G401.6 (cell line): ENCODE results near the gene PUS7.
"Not testable (repeated sequence)": the region's sequence is repeated elsewhere in the genome, so short reads cannot be mapped to it uniquely, and the experiment has no call there.

ENCODE experiments used
- FAIRE-seq: peaks from 2 replicates; lab custom pipeline; 2012; peaks lifted over from hg19 to GRCh38; lab: Jason Lieb, UNC

Gene PUS7, protein sequence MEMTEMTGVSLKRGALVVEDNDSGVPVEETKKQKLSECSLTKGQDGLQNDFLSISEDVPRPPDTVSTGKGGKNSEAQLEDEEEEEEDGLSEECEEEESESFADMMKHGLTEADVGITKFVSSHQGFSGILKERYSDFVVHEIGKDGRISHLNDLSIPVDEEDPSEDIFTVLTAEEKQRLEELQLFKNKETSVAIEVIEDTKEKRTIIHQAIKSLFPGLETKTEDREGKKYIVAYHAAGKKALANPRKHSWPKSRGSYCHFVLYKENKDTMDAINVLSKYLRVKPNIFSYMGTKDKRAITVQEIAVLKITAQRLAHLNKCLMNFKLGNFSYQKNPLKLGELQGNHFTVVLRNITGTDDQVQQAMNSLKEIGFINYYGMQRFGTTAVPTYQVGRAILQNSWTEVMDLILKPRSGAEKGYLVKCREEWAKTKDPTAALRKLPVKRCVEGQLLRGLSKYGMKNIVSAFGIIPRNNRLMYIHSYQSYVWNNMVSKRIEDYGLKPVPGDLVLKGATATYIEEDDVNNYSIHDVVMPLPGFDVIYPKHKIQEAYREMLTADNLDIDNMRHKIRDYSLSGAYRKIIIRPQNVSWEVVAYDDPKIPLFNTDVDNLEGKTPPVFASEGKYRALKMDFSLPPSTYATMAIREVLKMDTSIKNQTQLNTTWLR

DNA sequence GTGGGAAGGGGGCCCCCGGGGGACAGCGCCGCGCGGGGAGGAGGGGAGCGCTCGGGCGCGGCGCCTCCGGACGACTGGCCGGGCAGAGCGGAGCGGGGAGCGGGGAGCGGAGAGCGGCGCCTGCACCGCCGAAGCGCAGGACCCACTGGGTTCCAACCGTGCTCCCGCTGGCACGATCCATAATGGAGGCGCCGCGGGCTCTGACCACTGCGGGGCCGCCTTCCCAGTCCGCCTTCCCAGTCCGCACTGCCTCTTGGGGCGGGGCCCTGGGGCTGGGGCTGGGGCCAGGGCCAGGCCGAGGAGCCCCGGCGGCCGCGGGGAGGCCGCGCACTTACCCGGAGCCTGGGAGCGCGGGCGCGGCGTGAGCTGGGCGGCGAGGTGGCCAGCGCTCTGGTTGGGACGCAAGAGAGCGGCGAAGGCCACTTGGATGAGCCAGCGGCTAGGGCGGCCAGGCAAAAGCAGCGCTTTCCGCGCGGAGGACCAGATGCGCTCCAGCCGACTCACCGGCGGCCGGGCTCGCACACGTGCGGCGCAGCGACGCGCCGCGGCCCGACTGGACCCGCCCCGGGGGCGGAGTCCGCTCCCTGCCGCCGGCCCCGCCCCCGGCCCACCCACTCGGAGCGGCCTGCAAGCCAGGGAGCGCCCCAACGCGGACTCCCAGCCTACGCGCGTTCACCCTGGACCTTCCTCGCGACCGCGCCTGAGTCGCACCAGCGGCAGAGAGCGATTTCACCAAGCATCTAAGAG is at the start of gene PUS7:
TSS of gene PUS7 (minus strand) at position 555 of the 747 bp plus-strand sequence. CDS start 13,759 bp downstream, outside the sequence.
- FAIRE-seq = no peak

DNA sequence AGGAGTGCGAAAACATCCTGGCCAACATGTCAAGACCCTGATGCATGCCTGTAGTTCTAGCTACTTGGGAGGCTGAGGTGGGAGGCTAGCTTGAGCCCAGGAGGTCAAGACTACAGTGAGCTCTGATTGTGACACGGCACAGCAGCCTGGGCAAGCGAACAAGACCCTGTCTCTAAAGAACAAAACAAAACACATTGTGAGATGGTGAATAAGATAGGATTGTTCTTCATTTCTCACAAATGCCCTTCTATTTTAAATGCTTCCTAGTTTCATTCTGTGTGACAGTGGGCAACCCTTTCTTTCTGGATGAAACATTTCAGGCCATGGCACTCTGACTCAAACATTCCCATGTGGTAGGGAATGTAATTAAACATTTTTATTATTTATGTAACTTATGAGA is 45.8 kb upstream of the PUS7 start:
- no peak for FAIRE-seq

DNA sequence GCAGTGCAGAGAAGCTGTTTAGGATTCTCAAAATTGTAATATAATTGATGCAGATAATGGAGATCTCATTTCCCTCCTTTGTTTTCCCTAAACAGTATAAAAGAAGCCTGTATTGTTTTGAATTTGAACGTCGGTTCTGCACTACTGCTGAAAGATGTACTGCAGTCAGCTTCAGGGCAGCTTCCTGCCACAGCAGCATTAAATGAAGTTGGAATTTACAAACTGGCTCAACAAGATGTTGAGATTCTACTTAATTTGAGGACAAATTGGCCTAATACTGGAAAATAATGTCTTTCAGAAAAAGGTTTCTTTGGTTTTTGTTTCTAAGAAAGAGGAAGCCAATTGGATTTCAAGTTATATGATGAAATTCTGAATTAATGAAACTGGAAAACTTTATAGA is 45.0 kb upstream of the PUS7 start:
- FAIRE-seq = no peak

DNA sequence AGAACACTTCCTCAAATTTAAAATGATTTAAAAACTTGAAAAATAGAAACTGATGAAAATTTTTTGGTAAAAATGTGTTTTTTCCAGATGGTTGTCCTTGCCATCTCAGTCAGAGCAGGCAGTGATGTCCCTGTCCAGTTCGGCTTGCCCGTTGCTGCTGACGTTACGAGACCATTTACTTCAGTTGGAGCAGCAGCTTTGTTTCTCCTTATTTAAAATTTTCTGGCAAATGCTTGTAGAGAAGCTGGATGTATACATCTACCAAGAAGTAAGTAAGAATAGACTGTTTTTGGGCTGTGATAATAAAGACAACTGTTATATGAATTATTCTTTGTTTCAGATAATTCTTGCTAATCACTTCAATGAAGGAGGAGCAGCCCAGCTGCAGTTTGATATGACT is 43.1 kb upstream of the PUS7 start:
- no peak for FAIRE-seq

DNA sequence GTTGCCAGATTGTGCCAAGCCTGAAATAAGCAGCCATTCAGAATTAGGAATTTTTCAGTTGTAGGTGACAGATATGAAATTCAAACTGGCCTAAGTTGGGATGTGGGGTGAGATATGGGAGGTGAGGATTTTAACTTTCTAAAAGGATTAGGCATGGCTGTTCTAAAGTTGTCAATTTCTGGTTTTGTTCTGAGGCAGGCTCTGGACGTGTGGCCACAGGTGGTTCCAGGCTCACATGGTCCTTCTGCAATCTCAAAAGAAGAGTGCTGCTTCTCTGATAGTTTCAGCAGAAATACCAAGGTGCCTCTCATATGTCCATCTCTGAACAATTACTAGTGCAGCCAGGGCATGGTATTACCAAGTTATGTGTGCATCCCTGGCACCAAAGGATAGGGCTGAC is 37.9 kb upstream of the PUS7 start:
- no peak for FAIRE-seq

DNA sequence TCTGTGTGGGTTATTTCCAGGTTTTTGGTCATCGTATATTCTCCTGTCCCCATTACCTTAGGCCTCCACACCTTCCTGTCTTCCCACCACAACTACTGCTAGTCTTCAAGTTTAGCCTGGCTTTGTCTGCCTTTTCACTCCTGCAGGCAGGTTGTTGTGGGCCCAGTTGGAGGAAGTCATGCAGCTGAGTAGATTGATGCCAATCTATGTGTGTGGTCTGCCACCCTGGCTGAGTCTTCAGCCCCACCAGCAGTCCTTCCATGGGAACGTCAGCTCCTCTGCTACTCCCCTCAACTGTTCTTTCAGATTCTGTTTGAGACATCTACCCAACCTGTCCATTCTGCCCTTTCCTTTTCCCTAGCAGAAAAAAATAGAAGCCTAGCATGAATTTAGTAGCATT is 16.3 kb upstream of the PUS7 start:
- no peak for FAIRE-seq

DNA sequence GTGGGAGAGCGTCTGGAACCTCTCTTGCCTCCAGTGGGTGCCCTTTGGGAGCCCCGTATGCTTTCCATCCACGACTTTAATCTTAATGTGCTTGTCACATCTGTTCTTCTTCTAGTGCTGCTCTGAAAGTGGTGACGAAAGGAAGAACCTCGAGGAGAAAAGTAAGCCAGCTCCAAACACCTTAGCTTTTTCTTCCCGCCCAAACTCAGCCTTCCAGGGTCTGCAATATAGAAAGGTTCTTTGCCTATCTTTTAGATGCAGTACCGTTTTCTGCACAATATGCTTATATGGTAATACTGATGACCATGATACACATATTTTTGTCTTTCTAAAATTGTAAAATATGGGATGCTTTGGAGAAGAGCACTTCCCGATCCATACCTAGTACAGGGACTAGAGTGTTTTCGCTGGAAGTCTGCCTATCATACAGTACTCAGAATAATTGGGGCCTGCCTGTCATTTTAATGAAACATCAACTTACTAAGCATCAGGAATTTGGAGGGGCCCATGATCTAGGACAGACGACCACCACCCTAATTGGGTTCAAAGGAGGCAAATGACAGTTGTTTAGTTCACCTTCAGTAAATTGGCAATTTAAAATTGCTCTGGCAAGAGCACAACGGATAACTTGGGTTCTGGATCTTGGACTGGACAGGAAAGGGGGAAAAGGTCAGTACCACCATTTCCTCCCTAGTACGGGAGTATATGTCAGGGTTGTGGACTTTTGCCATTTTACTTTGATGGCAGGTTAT is 10.8 kb upstream of the PUS7 start:
- no peak for FAIRE-seq

DNA sequence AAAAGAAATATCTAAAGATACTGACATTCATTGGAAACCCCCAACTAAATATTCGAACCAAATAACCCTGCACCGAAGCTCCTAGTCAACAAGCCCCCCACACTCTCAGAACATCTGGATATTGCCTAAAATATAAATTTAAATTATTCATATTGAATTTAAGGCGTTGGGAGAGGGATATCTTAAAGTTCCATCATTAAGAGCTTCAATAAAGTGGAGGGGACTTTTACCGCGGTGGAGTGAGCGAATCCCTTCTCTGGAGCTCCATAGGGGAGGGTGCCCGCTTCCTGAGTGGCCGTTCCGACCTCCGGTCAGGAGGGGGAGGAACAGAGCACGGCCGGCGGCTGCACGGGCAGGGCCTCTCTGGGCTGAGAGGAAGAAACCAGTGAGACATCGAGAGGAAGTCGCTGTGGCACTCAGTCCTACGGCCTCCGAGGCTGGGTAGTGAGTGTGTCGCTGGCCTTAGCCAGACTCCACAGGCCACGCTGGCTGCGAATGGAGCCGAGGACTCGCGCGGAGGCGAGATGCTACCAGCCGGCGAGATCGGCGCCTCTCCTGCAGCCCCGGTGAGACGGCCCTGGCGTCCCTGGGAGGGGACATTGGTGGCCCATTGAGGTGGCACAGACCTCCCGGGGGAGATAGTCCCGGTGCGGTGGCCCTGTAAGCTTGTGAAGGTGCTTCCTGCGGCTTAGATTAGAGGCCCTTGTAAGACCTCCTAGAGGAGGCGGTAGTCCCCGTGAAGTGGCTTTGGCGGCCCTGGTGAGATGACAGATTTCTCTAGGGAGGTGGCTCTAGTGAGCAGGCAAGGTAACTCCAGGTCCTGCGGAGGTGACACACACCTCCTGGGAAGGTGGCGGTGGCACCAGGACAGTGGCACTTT is 10.0 kb upstream of the PUS7 start, which contains the start of gene RINT1:
TSS of gene RINT1 (plus strand) at position 410 of the 880 bp plus-strand sequence. CDS start at position 525, 115 bp downstream.
- peak; percentile 94 for FAIRE-seq

DNA sequence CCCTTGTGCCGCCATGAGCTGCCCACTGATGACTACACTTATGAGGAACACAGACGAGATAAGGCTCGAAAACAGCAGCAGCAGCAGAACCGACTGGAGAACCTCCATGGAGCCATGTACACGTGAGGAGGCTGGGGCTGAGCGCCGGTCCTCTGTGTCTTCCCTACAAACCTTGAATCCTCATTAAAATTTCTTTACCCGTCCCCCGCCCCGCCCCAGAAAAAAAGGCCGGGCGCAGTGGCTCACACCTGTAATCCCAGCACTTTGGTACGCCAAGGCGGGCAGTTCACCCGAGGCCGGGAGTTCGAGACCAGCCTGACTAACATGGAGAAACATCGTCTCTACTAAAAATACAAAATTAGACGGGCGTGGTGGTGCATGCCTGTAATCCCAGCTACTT is 8.5 kb upstream of the PUS7 start:
- FAIRE-seq = no peak

DNA sequence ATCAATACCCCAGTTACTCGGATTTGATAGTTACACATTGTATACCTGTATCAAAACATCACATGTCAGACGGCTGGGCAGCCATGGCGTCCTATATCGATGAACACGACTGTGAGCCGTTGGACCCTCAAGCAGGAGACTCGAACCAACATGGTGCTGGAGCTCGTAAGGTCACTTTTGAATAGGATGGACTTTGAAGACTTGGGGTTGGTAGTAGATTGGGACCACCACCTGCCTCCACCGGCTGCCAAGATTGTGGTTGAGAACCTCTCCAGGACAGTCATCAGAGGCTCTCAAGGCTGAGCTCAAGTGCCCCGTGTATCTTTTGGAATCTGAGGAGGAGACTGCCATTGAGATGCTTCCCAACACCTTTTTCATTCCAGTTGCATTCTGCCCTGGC is 8.1 kb upstream of the PUS7 start:
- FAIRE-seq = no peak

DNA sequence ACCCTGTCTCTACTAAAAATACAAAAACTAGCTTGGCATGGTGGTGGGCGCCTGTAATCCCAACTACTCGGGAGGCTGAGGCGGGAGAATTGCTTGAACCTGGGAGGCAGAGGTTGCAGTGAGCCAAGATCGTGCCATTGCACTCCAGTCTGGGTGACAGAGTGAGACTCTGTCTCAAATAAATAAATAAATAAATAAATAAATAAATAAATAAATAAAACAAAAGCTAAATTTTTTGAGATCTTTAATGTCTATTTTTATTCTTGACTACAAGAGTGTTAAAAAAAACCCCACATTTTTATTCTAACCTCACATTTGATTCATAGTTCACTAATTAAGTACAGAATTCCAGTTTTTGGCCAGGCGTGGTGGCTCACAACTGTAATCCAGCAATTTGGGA is 5.7 kb upstream of the PUS7 start:
- FAIRE-seq = not testable (repeated sequence)

DNA sequence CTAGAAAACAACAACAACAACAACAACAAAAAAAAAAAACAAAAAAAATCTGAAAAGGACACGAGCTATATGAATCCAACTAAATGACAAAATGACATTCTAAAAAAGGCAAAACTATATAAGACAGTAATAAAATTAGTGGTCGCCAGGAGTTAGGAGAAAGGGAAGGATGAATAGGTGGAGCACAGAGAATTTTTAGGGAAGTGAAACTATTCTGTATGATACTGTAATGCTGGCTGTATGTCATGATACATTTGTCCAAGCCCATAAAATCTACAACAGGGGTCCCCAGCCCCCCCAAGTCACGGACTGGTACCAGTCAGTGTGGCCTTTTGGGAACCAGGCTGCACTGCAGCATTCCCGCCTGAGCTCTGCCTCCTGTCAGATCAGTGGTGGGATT is 2.8 kb upstream of the PUS7 start:
- no peak for FAIRE-seq

DNA sequence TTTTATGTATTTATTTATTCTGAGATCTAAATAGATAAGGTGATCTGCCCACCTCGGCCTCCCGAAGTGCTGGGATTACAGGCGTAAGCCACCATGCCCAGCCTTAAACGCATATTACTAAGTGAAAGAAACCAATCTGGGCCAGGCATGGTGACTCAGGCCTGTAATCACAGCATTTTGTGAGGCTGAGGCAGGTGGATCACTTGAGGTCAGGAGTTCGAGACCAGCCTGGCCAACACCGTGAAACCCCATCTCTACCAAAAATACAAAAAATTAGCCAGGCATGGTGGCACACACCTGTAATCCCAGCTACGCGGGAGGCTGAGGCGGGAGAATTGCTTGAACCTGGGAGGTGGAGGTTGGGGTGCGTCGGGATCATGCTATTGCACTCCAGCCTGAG is 2.4 kb upstream of the PUS7 start:
- FAIRE-seq = not testable (repeated sequence)

DNA sequence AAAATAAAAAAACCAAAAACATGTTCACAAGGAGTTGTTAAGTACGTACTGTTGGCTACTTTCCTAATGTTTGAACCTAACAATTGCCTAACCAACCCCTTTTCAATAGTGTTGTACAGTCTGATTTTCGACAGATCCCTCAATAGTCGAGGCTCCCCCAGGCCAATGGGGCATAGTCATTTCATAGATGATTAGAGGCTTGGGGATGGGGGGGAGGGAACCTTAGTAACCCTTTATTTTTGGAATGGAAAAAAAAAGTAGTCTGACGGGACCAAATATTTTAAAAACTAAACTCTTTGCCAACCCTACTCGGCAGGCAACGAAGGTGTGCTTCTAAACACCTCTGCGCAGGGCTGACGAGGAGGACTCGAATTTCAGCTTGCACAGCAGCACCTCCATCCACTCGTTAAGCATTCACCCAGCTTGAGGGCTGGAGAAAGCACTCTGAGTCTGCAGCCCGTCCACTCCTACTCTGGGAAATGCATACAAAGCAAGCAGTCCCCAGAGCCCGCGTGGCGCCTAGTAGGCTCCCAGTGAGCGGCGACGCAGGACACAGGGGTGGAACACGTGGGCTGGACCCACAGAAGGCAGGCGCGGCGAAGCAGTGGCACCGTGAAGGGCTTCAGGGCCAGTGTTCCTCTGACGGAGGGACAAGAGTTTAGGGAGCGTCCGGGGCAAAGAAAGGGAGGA is 899 bp downstream of the PUS7 start:
- no peak for FAIRE-seq

DNA sequence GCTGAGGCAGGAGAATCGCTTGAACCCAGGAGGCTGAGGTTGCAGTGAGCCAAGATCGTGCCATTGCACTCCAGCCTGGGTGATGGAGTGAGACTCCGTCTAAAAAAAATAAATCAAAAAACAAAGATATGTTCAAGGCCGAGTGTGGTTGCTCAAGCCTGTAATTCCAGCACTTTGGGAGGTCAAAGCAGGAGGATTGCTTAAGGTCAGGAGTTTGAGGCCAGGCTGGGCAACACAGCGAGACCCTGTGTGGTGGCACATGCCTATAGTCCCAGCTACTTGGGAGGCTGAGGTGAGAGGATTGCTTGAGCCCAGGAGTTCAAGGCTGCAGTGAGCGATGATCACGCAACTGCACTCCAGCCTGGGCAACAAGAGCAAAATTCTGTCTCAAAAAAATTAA is 1.5 kb downstream of the PUS7 start:
- not testable (repeated sequence) for FAIRE-seq

DNA sequence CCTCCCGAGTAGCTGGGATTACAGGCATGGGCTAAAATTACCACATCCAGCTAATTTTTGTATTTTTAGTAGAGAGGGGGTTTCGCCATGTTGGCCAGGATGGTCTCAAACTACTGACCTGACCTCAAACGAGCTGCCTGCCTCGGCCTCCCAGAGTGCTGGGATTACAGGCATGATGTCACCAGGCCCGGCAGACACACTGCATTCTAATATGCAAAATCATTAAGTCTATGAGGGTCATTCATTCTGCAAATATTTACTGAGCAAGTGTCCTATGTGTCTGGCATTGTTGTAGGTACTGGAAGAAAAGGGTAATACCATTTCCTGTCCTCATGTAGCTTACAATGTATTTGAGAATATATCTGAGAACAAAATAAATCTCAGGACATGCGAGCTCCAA is 2.7 kb downstream of the PUS7 start:
- FAIRE-seq = no peak

DNA sequence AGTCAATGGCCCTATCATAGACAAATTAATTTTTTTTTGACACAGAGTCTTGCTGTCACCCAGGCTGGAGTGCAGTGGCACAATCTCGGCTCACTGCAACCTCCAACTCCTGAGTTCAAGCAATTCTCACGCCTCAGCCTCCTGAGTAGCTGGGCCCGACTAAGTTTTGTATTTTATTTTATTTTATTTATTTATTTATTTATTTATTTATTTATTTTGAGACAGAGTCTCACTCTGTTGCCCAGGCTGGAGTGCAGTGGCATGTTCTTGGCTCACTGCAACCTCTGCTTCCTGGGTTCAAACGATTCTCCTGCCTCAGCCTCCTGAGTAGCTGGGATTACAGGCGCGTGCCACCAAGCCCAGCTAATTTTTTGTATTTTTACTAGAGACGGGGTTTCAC is 6.5 kb downstream of the PUS7 start:
- not testable (repeated sequence) for FAIRE-seq

DNA sequence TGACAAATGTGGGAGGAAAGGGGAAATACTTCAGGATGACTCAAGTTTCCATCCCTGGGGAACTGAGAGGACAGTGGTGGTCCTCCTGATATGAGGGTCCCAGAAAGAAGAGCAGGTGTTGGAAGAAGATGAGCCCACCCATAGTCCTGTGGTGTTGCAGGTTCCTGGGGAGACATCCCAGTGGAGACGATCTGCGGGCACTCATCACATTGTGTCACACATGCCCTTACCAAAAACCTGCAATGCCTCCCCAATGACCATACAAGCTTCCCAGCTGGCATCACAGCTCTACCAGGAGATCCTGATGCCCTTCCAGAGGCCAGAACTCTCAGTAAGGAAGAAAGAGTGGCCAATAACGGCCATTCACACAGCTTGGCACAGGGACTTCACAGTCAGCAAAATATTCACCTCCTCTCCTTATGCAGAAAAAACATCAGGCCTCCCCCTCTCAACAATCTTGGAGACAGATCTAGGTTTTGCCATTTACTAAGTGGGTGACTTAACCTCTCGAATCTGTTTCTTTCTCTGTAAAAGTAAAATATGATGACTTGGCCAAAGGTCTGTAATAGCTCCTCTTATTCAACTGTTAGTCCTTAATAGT is 9.0 kb downstream of the PUS7 start:
- FAIRE-seq = no peak

DNA sequence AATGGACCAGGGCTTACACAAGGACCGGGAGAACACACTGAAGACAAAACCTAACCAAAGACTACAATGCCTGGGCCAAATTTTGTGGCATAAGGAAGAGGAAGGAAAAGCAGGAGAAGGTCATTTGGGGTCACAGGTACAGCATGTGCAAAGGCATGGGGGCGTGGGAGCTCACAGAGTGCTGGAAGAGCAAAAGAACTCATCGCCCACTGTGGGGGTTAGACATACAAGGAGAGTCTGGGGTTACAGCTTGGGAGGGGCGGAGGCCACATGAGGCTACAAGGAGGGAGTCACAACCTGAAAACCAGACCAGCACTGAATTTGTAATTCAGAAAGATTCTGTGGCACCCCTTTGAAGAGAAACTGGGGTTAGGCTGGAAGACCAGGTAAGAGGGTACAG is 9.7 kb downstream of the PUS7 start:
- no peak for FAIRE-seq

DNA sequence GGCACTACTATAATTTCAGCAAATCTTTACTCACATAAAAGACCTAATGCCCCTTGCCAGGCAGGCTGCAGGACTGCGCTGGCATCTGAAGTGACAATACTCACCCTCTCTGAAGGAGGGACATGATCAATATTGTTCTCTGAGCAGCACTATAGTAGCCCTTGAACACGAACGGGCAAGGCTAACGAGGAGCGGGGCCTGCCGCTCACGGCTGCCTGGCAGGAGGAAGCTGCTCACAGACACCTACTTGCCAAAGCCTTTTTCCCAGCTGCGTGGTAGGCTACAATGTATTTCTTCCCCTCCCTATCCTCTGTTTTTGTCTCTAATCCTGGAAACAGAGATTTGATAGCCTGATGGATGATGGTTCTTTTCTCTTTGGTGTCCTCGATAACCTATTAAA is 19.9 kb downstream of the PUS7 start:
- no peak for FAIRE-seq
